DMS53 treated with DMSO at 0.1 percent for 48 hours (cell line): ENCODE results near the gene SORBS2.

Experiments used
- DNase-seq: peaks from one replicate; lab custom pipeline; 2025; ENCODE audit not compliant: unreplicated experiment; lab: John Stamatoyannopoulos, UW

The SORBS2 gene

DNA sequence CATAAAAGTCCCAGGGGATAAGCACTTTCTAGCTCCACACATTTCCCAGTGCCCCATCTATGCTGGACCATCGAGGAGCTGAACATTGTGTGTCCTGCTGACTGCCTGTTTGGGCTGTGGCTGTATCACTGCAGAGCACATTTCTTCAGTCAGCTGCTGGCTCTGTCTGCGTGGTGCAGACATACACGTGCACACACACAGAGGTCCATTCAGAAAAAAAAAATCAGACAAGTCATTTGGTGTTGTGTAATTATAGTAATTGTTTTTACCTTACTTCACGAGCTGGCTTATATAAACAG lies 275.6 kb downstream of the SORBS2 start:
- no peak for DNase-seq

- DNase-seq, result peak; percentile 36
Measured at GRCh38 chr4:185535612-185536410, 276.2 kb downstream of the SORBS2 start.
